B cell (primary cell): ENCODE data around the gene SLC43A2. TPM values are rescaled to one million over a fixed set of nuclear protein-coding genes. Genes with fewer than 3 reads are reported as not detected.

Source experiments
- ATAC-seq: fragments of 200-7000 bp; cut with Tn5 transposase; one replicate; pipeline ENCODE4 v1.10.0; 2021; ENCODE audit warnings: low read depth, mild to moderate bottlenecking, moderate number of reproducible peaks, moderate library complexity
- CTCF ChIA-PET: fragments of 350-600 bp; sonication (Branson Sonifier 250); formaldehyde crosslinking; loops from one replicate; lab custom pipeline; 2021; ENCODE audit warnings: antibody characterized with exemption, inconsistent platforms; lab: Charles Lee
- POLR2A ChIA-PET: fragments of 350-600 bp; sonication (Branson Sonifier 250); formaldehyde crosslinking; loops from one replicate; lab custom pipeline; 2021; ENCODE audit warnings: antibody characterized with exemption; lab: Charles Lee
- DNase-seq: peaks from one replicate; pipeline ENCODE4 v3.0.0; 2013
- H2AFZ ChIP-seq: 2 replicates; pipeline ENCODE4 v1.6.1; 2012; ENCODE audit warnings: mild to moderate bottlenecking, low read depth, low read length; ENCODE audit not compliant: insufficient read depth, poor library complexity, severe bottlenecking
- H3K27ac ChIP-seq, 2 donors: 1 replicate in 1 of 2; 2 replicates in 1 of 2; pipeline ENCODE4 v1.5.1; 2012 to 2013; ENCODE audit warnings: low read length in 2 of 2, mild to moderate bottlenecking in 2 of 2, moderate library complexity in 1 of 2
- H3K27me3 ChIP-seq, 4 experiments: fragments of 200-600 bp in 1 of 4; sonication (generic) in 1 of 4; replicated peaks in 1 of 4; 1 replicate in 2 of 4; 2 replicates in 2 of 4; pipeline versions ENCODE4 v1.6.1 to v1.7.0; 2013 to 2016; ENCODE audit warnings: low read length in 3 of 4, mild to moderate bottlenecking in 2 of 4, mixed read lengths in 1 of 4, moderate library complexity in 1 of 4; ENCODE audit not compliant: insufficient read depth in 4 of 4, control insufficient read depth in 3 of 4; ENCODE audit errors: control extremely low read depth in 1 of 4
- H3K36me3 ChIP-seq, 2 experiments: replicated peaks in 1 of 2; 1 replicate in 1 of 2; 2 replicates in 1 of 2; pipeline versions ENCODE4 v1.6.1 to v1.7.1; 2013; ENCODE audit warnings: low read length in 1 of 2; ENCODE audit not compliant: insufficient read depth in 2 of 2, control insufficient read depth in 1 of 2; ENCODE audit errors: control extremely low read depth in 1 of 2, extremely low read depth in 1 of 2
- H3K4me1 ChIP-seq, 2 donors: fragments of 200-600 bp in 1 of 2; sonication (generic) in 1 of 2; 1 replicate in 1 of 2; 2 replicates in 1 of 2; pipeline versions ENCODE4 v1.5.1 to v1.6.1; 2013 to 2017; ENCODE audit warnings: low read length in 2 of 2; ENCODE audit not compliant: control insufficient read depth in 2 of 2, insufficient read depth in 2 of 2
- H3K4me2 ChIP-seq: replicated peaks from 2 replicates; pipeline ENCODE3; 2012; ENCODE audit warnings: mild to moderate bottlenecking, low read depth, low read length; ENCODE audit not compliant: poor library complexity, severe bottlenecking
- H3K4me3 ChIP-seq, 5 experiments: fragments of 200-600 bp in 1 of 5; sonication (generic) in 1 of 5; 1 replicate in 3 of 5; 2 replicates in 2 of 5; pipeline versions ENCODE4 v1.5.1 to v1.7.0; 2011 to 2016; ENCODE audit warnings: low read length in 4 of 5, mild to moderate bottlenecking in 4 of 5, low read depth in 2 of 5, control low read depth in 1 of 5, moderate library complexity in 1 of 5; ENCODE audit not compliant: insufficient read depth in 1 of 5; ENCODE audit errors: control extremely low read depth in 1 of 5, extremely low read depth in 1 of 5
- H3K79me2 ChIP-seq: fragments of 200-600 bp; sonication (generic); one replicate; pipeline ENCODE4 v1.6.0; 2016; ENCODE audit warnings: low read length; ENCODE audit not compliant: control insufficient read depth, insufficient read depth
- H3K9ac ChIP-seq: fragments of 200-600 bp; sonication (generic); 2 replicates; pipeline ENCODE4 v1.6.1; 2017; ENCODE audit warnings: mild to moderate bottlenecking, low read length, moderate library complexity
- H3K9me3 ChIP-seq, 3 donors: one replicate each; pipeline versions ENCODE4 v1.6.1 to v1.7.1; 2013; ENCODE audit warnings: low read length in 2 of 3; ENCODE audit not compliant: control insufficient read depth in 2 of 3, insufficient read depth in 1 of 3; ENCODE audit errors: control extremely low read depth in 1 of 3
- H4K20me1 ChIP-seq: 2 replicates; pipeline ENCODE4 v1.6.0; 2012; ENCODE audit warnings: mild to moderate bottlenecking, low read length; ENCODE audit not compliant: insufficient read depth, control insufficient read depth, poor library complexity, severe bottlenecking
- H3K27ac Mint-ChIP-seq: one replicate; pipeline ENCODE4 v1.8.0; 2021; ENCODE audit warnings: mixed read lengths
- H3K27me3 Mint-ChIP-seq: one replicate; pipeline ENCODE4 v1.8.0; 2021; ENCODE audit warnings: mixed read lengths
- H3K4me1 Mint-ChIP-seq: one replicate; pipeline ENCODE4 v1.8.0; 2021; ENCODE audit warnings: mixed read lengths
- H3K4me3 Mint-ChIP-seq: one replicate; pipeline ENCODE4 v1.8.0; 2021; ENCODE audit warnings: mixed read lengths
- H3K9me3 Mint-ChIP-seq: one replicate; pipeline ENCODE4 v1.8.0; 2022; ENCODE audit warnings: mixed read lengths; ENCODE audit not compliant: insufficient read depth
- CTCF ChIP-seq: fragments of 200-600 bp; IDR thresholded peaks from one replicate; pipeline ENCODE4 v1.8.0; 2022; ENCODE audit warnings: antibody characterized with exemption, mild to moderate bottlenecking
- EZH2 ChIP-seq: IDR thresholded peaks from 2 replicates; pipeline ENCODE4 v1.6.1; 2012; ENCODE audit warnings: borderline replicate concordance, low read depth, mild to moderate bottlenecking, moderate library complexity, low read length; ENCODE audit not compliant: insufficient read depth, poor library complexity, severe bottlenecking
- WGBS: methylation state at CpG from one replicate; pipeline ENCODE4 v1.1.5; 2013; ENCODE audit warnings: missing lambda C conversion rate; ENCODE audit not compliant: insufficient coverage; 5-methylcytosine and 5-hydroxymethylcytosine counted together
- intact Hi-C: fragments of 100-400 bp; cut with micrococcal nuclease; formaldehyde crosslinking; loops from one replicate; pipeline ENCODE4 v1.10.0; 2022
- polyA plus RNA-seq: library from polyadenylated mRNA; depleted of rRNA; stranded (reverse); fragments of >200 nt; gene quantifications from 2 replicates; pipeline ENCODE4 v1.2.3, GENCODE V29; 2012
- total RNA-seq, 2 donors: library from RNA; stranded (reverse); fragments of 120-200 nt in 1 of 2; gene quantifications; 1 replicate in 1 of 2; 2 replicates in 1 of 2; pipeline versions ENCODE4 v1.2.3 to v1.2.4, GENCODE V29; 2013 to 2022

The SLC43A2 gene
- total and polyA plus RNA-seq, 2 donors (not counting 1 experiment from before 2014, with no cell fraction given) = 26.2 to 204 TPM

- H3K27ac Mint-ChIP-seq = peak overlapping the region; percentile 97
- peaks cover 0 to 29% of the 10 kb centered on the region in 2 experiments for H3K36me3 ChIP-seq
- peak overlapping the region; percentile 73 to 94 for H3K27ac ChIP-seq
- intact Hi-C loops = loop anchor here (5.0 kb wide), 1 partner anchor 776 kb away; the partner anchor contains the start of gene MNT
- no peaks in the 10 kb centered on the region for H3K9me3 Mint-ChIP-seq
- DNase-seq = no peak
- peaks cover 4% of the 10 kb centered on the region for H4K20me1 ChIP-seq
- H3K4me2 ChIP-seq = peak overlapping the region; percentile 100
- H3K9me3 ChIP-seq = peaks cover 0 to 3% (median 0%) of the 10 kb centered on the region in 3 donors
- peak overlapping the region; percentile 94 for H3K4me3 Mint-ChIP-seq
- no peak for ATAC-seq
- 88% methylated on average over 3 of the region's 3 CpGs for WGBS
- H3K4me1 ChIP-seq = peaks cover 44 to 51% of the 10 kb centered on the region in 2 donors
- TF ChIP-seq CTCF (no peak), EZH2 (no peak)
- H3K27me3 ChIP-seq = no peaks in the 10 kb centered on the region
- POLR2A ChIA-PET = interaction anchor here (0.6 to 7.3 kb wide), 12 partner anchors 8 to 164 kb away, joined by 3 to 127 read pairs (median 6); partner anchors contain the start of gene RILP
- H3K79me2 ChIP-seq = peaks cover 59% of the 10 kb centered on the region
- H3K4me1 Mint-ChIP-seq = peaks cover 43% of the 10 kb centered on the region
- H2AFZ ChIP-seq = no peak overlapping the region
- H3K9ac ChIP-seq = peak overlapping the region; percentile 87
- no peaks in the 10 kb centered on the region for H3K27me3 Mint-ChIP-seq
- CTCF ChIA-PET = interaction anchor here (0.5 to 10.4 kb wide), 8 partner anchors 11 to 62 kb away, joined by 3 to 326 read pairs (median 6); partner anchors contain the start of genes RILP and SCARF1
- peak overlapping the region; percentile 59 to 97 (median 92) for H3K4me3 ChIP-seq
Observed at GRCh38 chr17:1626333-1626732, 2.3 kb downstream of the SLC43A2 start.

GRCh38 chr17:1625581-1625980, 3.1 kb downstream of the SLC43A2 start:
- peak overlapping the region; percentile 94 for H3K4me3 Mint-ChIP-seq
- Histone ChIP-seq H3K27ac (peak overlapping the region in 1 of 2 donors; percentile 94), H3K4me3 (no peak overlapping the region), H3K36me3 (peaks cover 0 to 30% of the 10 kb centered on the region in 2 experiments), H3K9ac (no peak overlapping the region), H2AFZ (no peak overlapping the region), H4K20me1 (peaks cover 12% of the 10 kb centered on the region), H3K79me2 (peaks cover 67% of the 10 kb centered on the region), H3K4me2 (peak overlapping the region; percentile 100), H3K4me1 (peaks cover 36 to 44% of the 10 kb centered on the region in 2 donors), H3K27me3 (no peaks in the 10 kb centered on the region), H3K9me3 (no peaks in the 10 kb centered on the region)
- H3K4me1 Mint-ChIP-seq = peaks cover 37% of the 10 kb centered on the region
- 100% methylated on average over 2 of the region's 6 CpGs for WGBS
- no peaks in the 10 kb centered on the region for H3K27me3 Mint-ChIP-seq
- TF ChIP-seq EZH2 (no peak), CTCF (no peak)
- intact Hi-C loops = loop anchor here (5.0 kb wide), 1 partner anchor 777 kb away; the partner anchor contains the start of gene MNT
- CTCF ChIA-PET = interaction anchor here (0.9 to 10.4 kb wide), 7 partner anchors 9 to 61 kb away, joined by 3 to 326 read pairs (median 3); partner anchors contain the start of genes RILP and SCARF1
- DNase-seq = no peak
- POLR2A ChIA-PET = interaction anchor here (0.6 to 7.3 kb wide), 7 partner anchors 7 to 72 kb away, joined by 3 to 127 read pairs (median 9); no protein-coding TSS in a partner anchor
- peak overlapping the region; percentile 63 for H3K27ac Mint-ChIP-seq
- no peaks in the 10 kb centered on the region for H3K9me3 Mint-ChIP-seq
- no peak for ATAC-seq
